ENCODE measurements around the gene MYBPC2.

DNA sequence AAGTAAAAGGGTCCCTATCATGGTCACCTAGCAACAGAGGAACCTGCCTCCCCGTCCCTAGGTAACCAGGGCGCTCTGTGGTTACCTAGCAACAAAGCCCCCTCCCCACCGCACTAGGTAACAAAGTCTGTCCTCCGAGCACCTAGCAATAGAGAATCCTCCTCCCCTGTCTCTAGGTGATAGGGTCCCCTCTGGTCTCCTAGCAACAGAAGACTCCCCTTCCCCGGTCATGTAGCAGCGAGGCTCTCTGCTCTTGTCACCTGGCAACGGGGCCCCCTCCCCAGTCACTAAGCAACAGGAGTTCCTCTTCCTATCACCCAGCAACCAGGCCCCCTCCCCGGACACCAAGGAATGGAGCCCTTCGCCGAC, 78.0 kb downstream of the MYBPC2 start:
- TF ChIP-seq, protein P1, sequence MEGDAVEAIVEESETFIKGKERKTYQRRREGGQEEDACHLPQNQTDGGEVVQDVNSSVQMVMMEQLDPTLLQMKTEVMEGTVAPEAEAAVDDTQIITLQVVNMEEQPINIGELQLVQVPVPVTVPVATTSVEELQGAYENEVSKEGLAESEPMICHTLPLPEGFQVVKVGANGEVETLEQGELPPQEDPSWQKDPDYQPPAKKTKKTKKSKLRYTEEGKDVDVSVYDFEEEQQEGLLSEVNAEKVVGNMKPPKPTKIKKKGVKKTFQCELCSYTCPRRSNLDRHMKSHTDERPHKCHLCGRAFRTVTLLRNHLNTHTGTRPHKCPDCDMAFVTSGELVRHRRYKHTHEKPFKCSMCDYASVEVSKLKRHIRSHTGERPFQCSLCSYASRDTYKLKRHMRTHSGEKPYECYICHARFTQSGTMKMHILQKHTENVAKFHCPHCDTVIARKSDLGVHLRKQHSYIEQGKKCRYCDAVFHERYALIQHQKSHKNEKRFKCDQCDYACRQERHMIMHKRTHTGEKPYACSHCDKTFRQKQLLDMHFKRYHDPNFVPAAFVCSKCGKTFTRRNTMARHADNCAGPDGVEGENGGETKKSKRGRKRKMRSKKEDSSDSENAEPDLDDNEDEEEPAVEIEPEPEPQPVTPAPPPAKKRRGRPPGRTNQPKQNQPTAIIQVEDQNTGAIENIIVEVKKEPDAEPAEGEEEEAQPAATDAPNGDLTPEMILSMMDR (conservative IDR thresholded peaks at IDR 0.05; ENCODE audit: low read depth, low read length), result no peak
- TF ChIP-seq FOS (IDR thresholded peaks at IDR 0.05; ENCODE audit: low read depth, low read length) (no peak), RAD21 (IDR thresholded peaks at IDR 0.05; ENCODE audit: low read length) (no peak), MAZ (IDR thresholded peaks at IDR 0.05; ENCODE audit: borderline replicate concordance, low read depth, low read length) (peak; percentile 57; the same call in 1 of the 2 replicates)
